Transverse colon (tissue), 3 donors: ENCODE data around the gene SAXO1.

Experiments used
- CTCF ChIP-seq, 5 experiments: fragments of 200-600 bp in 3 of 5; fragments of 450-650 bp in 2 of 5; sonication (generic) in 3 of 5; IDR thresholded peaks; 1 replicate in 2 of 5; 2 replicates in 3 of 5; pipeline ENCODE4 v1.5.1; 2016 to 2017; ENCODE audit warnings: antibody characterized with exemption in 5 of 5, inconsistent platforms in 3 of 5, mild to moderate bottlenecking in 2 of 5, moderate library complexity in 1 of 5
- POLR2A ChIP-seq: fragments of 450-650 bp; IDR thresholded peaks from one replicate; pipeline ENCODE4 v1.6.1; 2016; ENCODE audit warnings: antibody characterized with exemption, mild to moderate bottlenecking, moderate library complexity

GRCh38 chr9:18905883-18906629 lies 127.0 kb downstream of the SAXO1 start:
- no peak for TF ChIP-seq CTCF (IDR thresholded peaks at IDR 0.05)
- no peak for TF ChIP-seq POLR2A
